Breast epithelium (tissue), 4 donors: ENCODE measurements around the gene MYLK2. TPM values are rescaled to one million over a fixed set of nuclear protein-coding genes. Genes with fewer than 3 reads are reported as not detected.

Source experiments
- DNase-seq, 2 donors: peaks; one replicate each; pipeline ENCODE4 v3.0.0-alpha.2; 2019; ENCODE audit warnings: low spot score in 2 of 2
- H3K27ac ChIP-seq, 2 donors: fragments of 200-600 bp; sonication (generic) in 1 of 2; one replicate each; pipeline ENCODE4 v1.5.1; 2016 to 2019; ENCODE audit warnings: mild to moderate bottlenecking in 1 of 2
- H3K27me3 ChIP-seq, 2 donors: fragments of 200-600 bp; sonication (generic) in 1 of 2; one replicate each; pipeline versions ENCODE4 v1.5.1 to v1.6.0; 2017 to 2019; ENCODE audit warnings: control low read depth in 1 of 2, mild to moderate bottlenecking in 1 of 2
- H3K36me3 ChIP-seq: fragments of 200-600 bp; one replicate; pipeline ENCODE4 v1.5.1; 2019
- H3K4me1 ChIP-seq, 2 donors: fragments of 200-600 bp; sonication (generic); one replicate each; pipeline ENCODE4 v1.5.1; 2016 to 2019; ENCODE audit warnings: control low read depth in 1 of 2
- H3K4me3 ChIP-seq, 3 donors: fragments of 200-600 bp; sonication (generic); 1 replicate in 2 of 3; 2 replicates in 1 of 3; pipeline ENCODE4 v1.5.1; 2016 to 2019; ENCODE audit warnings: mild to moderate bottlenecking in 3 of 3, moderate library complexity in 2 of 3
- H3K9me3 ChIP-seq, 2 donors: fragments of 200-600 bp; sonication (generic) in 1 of 2; one replicate each; pipeline ENCODE4 v1.5.1; 2016 to 2019; ENCODE audit warnings: control low read depth in 1 of 2
- CTCF ChIP-seq, 3 donors: fragments of 450-650 bp; IDR thresholded peaks; one replicate each; pipeline ENCODE4 v1.5.1; 2016 to 2017; ENCODE audit warnings: antibody characterized with exemption in 3 of 3, mild to moderate bottlenecking in 3 of 3, moderate library complexity in 3 of 3
- POLR2A ChIP-seq: fragments of 450-650 bp; IDR thresholded peaks from one replicate; pipeline ENCODE4 v1.6.1; 2016; ENCODE audit warnings: antibody characterized with exemption, mild to moderate bottlenecking, moderate library complexity
- POLR2AphosphoS5 ChIP-seq, 3 donors: sonication (generic); formaldehyde crosslinking; IDR thresholded peaks; one replicate each; pipeline ENCODE4 v1.6.1; 2017; ENCODE audit warnings: antibody characterized with exemption in 3 of 3
- intact Hi-C: fragments of 100-400 bp; cut with DNase I; formaldehyde crosslinking; loops from one replicate; pipeline ENCODE4 v1.15.1; 2023; ENCODE audit warnings: low total_unique reads
- total RNA-seq, 3 donors: library from RNA; depleted of rRNA; stranded (reverse); fragments of >200 nt; gene quantifications; one replicate each; pipeline ENCODE4 v1.1.0, GENCODE V29; 2016

The MYLK2 gene
- total RNA-seq, 3 donors from 2014 or later, result not detected

GRCh38 chr20:31781945-31782344 is 37.2 kb upstream of the MYLK2 start:
- H3K4me1 ChIP-seq, result no peaks in the 10 kb centered on the region
- no peaks in the 10 kb centered on the region for H3K9me3 ChIP-seq
- no peaks in the 10 kb centered on the region for H3K36me3 ChIP-seq
- intact Hi-C loops, result no loop called here
- TF ChIP-seq POLR2AphosphoS5 (IDR thresholded peaks at IDR 0.05) (no peak), CTCF (IDR thresholded peaks at IDR 0.05) (no peak), POLR2A (no peak)
- H3K27ac ChIP-seq, result no peak overlapping the region
- H3K27me3 ChIP-seq, result no peaks in the 10 kb centered on the region
- H3K4me3 ChIP-seq, result no peak overlapping the region
- no peak for DNase-seq

GRCh38 chr20:31784354-31785044 is 34.7 kb upstream of the MYLK2 start:
- DNase-seq, result no peak
- H3K36me3 ChIP-seq, result no peaks in the 10 kb centered on the region
- H3K9me3 ChIP-seq, result no peaks in the 10 kb centered on the region
- no peak overlapping the region for H3K4me3 ChIP-seq
- intact Hi-C loops, result no loop called here
- H3K27me3 ChIP-seq, result no peaks in the 10 kb centered on the region
- H3K4me1 ChIP-seq, result no peaks in the 10 kb centered on the region
- no peak overlapping the region for H3K27ac ChIP-seq
- TF ChIP-seq POLR2AphosphoS5 (IDR thresholded peaks at IDR 0.05) (no peak), POLR2A (no peak), CTCF (IDR thresholded peaks at IDR 0.05) (no peak)

- Histone ChIP-seq H3K4me1 (no peaks in the 10 kb centered on the region), H3K4me3 (no peak overlapping the region), H3K27ac (no peak overlapping the region), H3K9me3 (no peaks in the 10 kb centered on the region), H3K27me3 (no peaks in the 10 kb centered on the region), H3K36me3 (no peaks in the 10 kb centered on the region)
- DNase-seq, result no peak
- intact Hi-C loops, result no loop called here
- TF ChIP-seq CTCF (IDR thresholded peaks at IDR 0.05) (no peak), POLR2A (no peak), POLR2AphosphoS5 (IDR thresholded peaks at IDR 0.05) (no peak)
Measured at GRCh38 chr20:31785089-31785488, 34.1 kb upstream of the MYLK2 start.

GRCh38 chr20:31788578-31788977 is 30.6 kb upstream of the MYLK2 start:
- Histone ChIP-seq H3K4me3 (no peak overlapping the region), H3K27ac (no peak overlapping the region), H3K9me3 (no peaks in the 10 kb centered on the region), H3K36me3 (no peaks in the 10 kb centered on the region), H3K4me1 (no peaks in the 10 kb centered on the region), H3K27me3 (no peaks in the 10 kb centered on the region)
- DNase-seq, result no peak
- TF ChIP-seq CTCF (IDR thresholded peaks at IDR 0.05) (no peak), POLR2A (no peak), POLR2AphosphoS5 (IDR thresholded peaks at IDR 0.05) (no peak)
- intact Hi-C loops, result no loop called here

GRCh38 chr20:31790401-31790800 is 28.8 kb upstream of the MYLK2 start:
- no peak for DNase-seq
- Histone ChIP-seq H3K27me3 (no peaks in the 10 kb centered on the region), H3K4me1 (no peaks in the 10 kb centered on the region), H3K4me3 (no peak overlapping the region), H3K36me3 (no peaks in the 10 kb centered on the region), H3K9me3 (no peaks in the 10 kb centered on the region), H3K27ac (no peak overlapping the region)
- TF ChIP-seq CTCF (IDR thresholded peaks at IDR 0.05) (no peak), POLR2AphosphoS5 (IDR thresholded peaks at IDR 0.05) (no peak), POLR2A (no peak)
- intact Hi-C loops, result no loop called here
